Spleen (tissue), 11 donors: ENCODE data around the gene RBM20. TPM values are rescaled to one million over a fixed set of nuclear protein-coding genes. Genes with fewer than 3 reads are reported as not detected.

Experiments used
- DNase-seq: peaks from one replicate; pipeline ENCODE4 v3.0.0-alpha.2; 2020
- H3K27ac ChIP-seq, 8 donors: fragments of 200-600 bp; sonication (generic) in 7 of 8; 1 replicate in 4 of 8; 2 replicates in 4 of 8; pipeline versions ENCODE4 v1.5.0 to v1.8.0; 2016 to 2021; ENCODE audit warnings: inconsistent platforms in 4 of 8, mild to moderate bottlenecking in 4 of 8, moderate library complexity in 1 of 8
- H3K27me3 ChIP-seq, 7 donors: fragments of 200-600 bp; sonication (generic) in 6 of 7; replicated peaks in 1 of 7; 1 replicate in 4 of 7; 2 replicates in 3 of 7; pipeline versions ENCODE4 v1.5.0 to v1.8.0; 2016 to 2021; ENCODE audit warnings: inconsistent platforms in 3 of 7, mild to moderate bottlenecking in 1 of 7
- H3K36me3 ChIP-seq, 6 donors: fragments of 200-600 bp; sonication (generic) in 5 of 6; 1 replicate in 4 of 6; 2 replicates in 2 of 6; pipeline versions ENCODE4 v1.5.0 to v1.8.0; 2016 to 2021; ENCODE audit warnings: inconsistent platforms in 2 of 6
- H3K4me1 ChIP-seq, 6 donors: fragments of 200-600 bp; sonication (generic) in 5 of 6; 1 replicate in 3 of 6; 2 replicates in 3 of 6; pipeline versions ENCODE4 v1.5.0 to v1.8.0; 2016 to 2021; ENCODE audit warnings: inconsistent platforms in 3 of 6
- H3K4me3 ChIP-seq, 8 donors: fragments of 200-600 bp; sonication (generic) in 7 of 8; 1 replicate in 4 of 8; 2 replicates in 4 of 8; pipeline versions ENCODE4 v1.5.0 to v1.8.0; 2016 to 2021; ENCODE audit warnings: inconsistent platforms in 4 of 8, mild to moderate bottlenecking in 4 of 8, moderate library complexity in 2 of 8
- H3K9me3 ChIP-seq, 8 donors: fragments of 200-600 bp; sonication (generic) in 7 of 8; 1 replicate in 4 of 8; 2 replicates in 4 of 8; pipeline versions ENCODE4 v1.5.0 to v1.8.0; 2016 to 2021; ENCODE audit warnings: inconsistent platforms in 4 of 8
- CTCF ChIP-seq, 11 experiments: fragments of 200-600 bp in 7 of 11; fragments of 450-650 bp in 4 of 11; sonication (generic) in 4 of 11; IDR thresholded peaks in 8 of 11; conservative IDR thresholded peaks in 3 of 11; 1 replicate in 7 of 11; 2 replicates in 4 of 11; pipeline versions ENCODE4 v1.4.0 to v1.8.0; 2016 to 2021; ENCODE audit warnings: antibody characterized with exemption in 11 of 11, inconsistent platforms in 4 of 11, mild to moderate bottlenecking in 1 of 11
- POLR2A ChIP-seq, 3 donors: fragments of 450-650 bp; IDR thresholded peaks; one replicate each; pipeline ENCODE4 v1.5.1; 2017; ENCODE audit warnings: antibody characterized with exemption in 3 of 3, mild to moderate bottlenecking in 1 of 3
- POLR2AphosphoS5 ChIP-seq, 3 donors: sonication (generic); formaldehyde crosslinking; IDR thresholded peaks; one replicate each; pipeline ENCODE4 v1.5.1; 2017; ENCODE audit warnings: antibody characterized with exemption in 3 of 3
- WGBS, 5 donors: extraction: QIAGEN DNeasy Blood & Tissue Kit in 3 of 5; methylation state at CpG; one replicate each; pipeline versions ENCODE4 v1.1.5 to v1.1.7; 2013 to 2018; 5-methylcytosine and 5-hydroxymethylcytosine counted together
- intact Hi-C: fragments of 100-400 bp; cut with DNase I; formaldehyde crosslinking; loops from one replicate; pipeline ENCODE4 v1.15.0; 2023; ENCODE audit warnings: low total_unique reads
- polyA plus RNA-seq, 3 donors: library from polyadenylated mRNA; stranded (reverse); fragments of 200-250 nt; gene quantifications; one replicate each; pipeline ENCODE4 v1.2.1, GENCODE V29; 2013
- total RNA-seq, 7 donors: library from RNA; depleted of rRNA in 3 of 7; stranded (reverse); fragments of >200 nt in 3 of 7; fragmentation: NEBNext Ultra II Directional in 4 of 7; extraction: Animal tissue kit (Norgen Biotek cat#: 25700) in 4 of 7; gene quantifications; one replicate each; pipeline versions ENCODE4 v1.1.0 to v1.2.1, GENCODE V29; 2016 to 2021
- donor health status: healthy with polysubstance abuse.
- donor health status: DM: no; HTN: no; CAD: no; lungs with moderate emphysema.
- donor health status: DM: no; HTN: no; CAD: no.
- donor health status: Bipolar disorder and iron deficiency.
- donor health status: healthy.
- donor health status: DM: no; HTN: no; CAD: no.
- donor health status: DM: yes; HTN: yes; CAD: no.

RBM20 gene
- total and polyA plus RNA-seq, 10 donors: 0.04 to 0.72 (median 0.29) TPM; not detected in 1

GRCh38 chr10:110708776-110709443 lies 64.8 kb downstream of the RBM20 start:
- WGBS, 5 donors: 67 to 84% (median 79%) methylated on average over 8 of the region's 8 CpGs
- H3K9me3 ChIP-seq: peaks cover 0 to 4% (median 0%) of the 10 kb centered on the region in 8 donors
- no peaks in the 10 kb centered on the region for H3K36me3 ChIP-seq
- TF ChIP-seq POLR2AphosphoS5 (IDR thresholded peaks at IDR 0.05): peak in 1 of 3 donors; percentile 37
- no peak for TF ChIP-seq POLR2A (IDR thresholded peaks at IDR 0.05)
- no peak for TF ChIP-seq CTCF (IDR thresholded peaks at IDR 0.05 in 8 of 11, conservative IDR thresholded peaks at IDR 0.05 in 3 of 11)
- no peaks in the 10 kb centered on the region for H3K4me1 ChIP-seq
- intact Hi-C loops: no loop called here
- no peak for DNase-seq
- no peak overlapping the region for H3K27ac ChIP-seq
- no peaks in the 10 kb centered on the region for H3K27me3 ChIP-seq
- H3K4me3 ChIP-seq: no peak overlapping the region

GRCh38 chr10:110709444-110709828 lies 65.3 kb downstream of the RBM20 start:
- no peak overlapping the region for H3K27ac ChIP-seq
- DNase-seq: no peak
- no peaks in the 10 kb centered on the region for H3K4me1 ChIP-seq
- H3K4me3 ChIP-seq: no peak overlapping the region
- TF ChIP-seq POLR2A (IDR thresholded peaks at IDR 0.05) (no peak), POLR2AphosphoS5 (IDR thresholded peaks at IDR 0.05) (no peak), CTCF (IDR thresholded peaks at IDR 0.05 in 8 of 11, conservative IDR thresholded peaks at IDR 0.05 in 3 of 11) (no peak)
- H3K27me3 ChIP-seq: no peaks in the 10 kb centered on the region
- no peaks in the 10 kb centered on the region for H3K36me3 ChIP-seq
- no peaks in the 10 kb centered on the region for H3K9me3 ChIP-seq
- WGBS, 5 donors: 82 to 96% (median 89%) methylated on average over 3 of the region's 3 CpGs
- intact Hi-C loops: no loop called here

GRCh38 chr10:110709964-110710587 lies 65.9 kb downstream of the RBM20 start:
- DNase-seq: no peak
- Histone ChIP-seq H3K4me3 (no peak overlapping the region), H3K9me3 (no peaks in the 10 kb centered on the region), H3K36me3 (no peaks in the 10 kb centered on the region), H3K4me1 (no peaks in the 10 kb centered on the region), H3K27me3 (no peaks in the 10 kb centered on the region), H3K27ac (no peak overlapping the region)
- intact Hi-C loops: no loop called here
- 90 to 95% (median 94%) methylated on average over 10 of the region's 10 CpGs for WGBS, 5 donors
- no peak for TF ChIP-seq POLR2AphosphoS5 (IDR thresholded peaks at IDR 0.05)

- no peak for TF ChIP-seq POLR2AphosphoS5 (IDR thresholded peaks at IDR 0.05)
- no peak for TF ChIP-seq POLR2A (IDR thresholded peaks at IDR 0.05)
- no peak for TF ChIP-seq CTCF (IDR thresholded peaks at IDR 0.05 in 8 of 11, conservative IDR thresholded peaks at IDR 0.05 in 3 of 11)
- no peaks in the 10 kb centered on the region for H3K27me3 ChIP-seq
- no peak overlapping the region for H3K27ac ChIP-seq
- intact Hi-C loops: no loop called here
- H3K9me3 ChIP-seq: no peaks in the 10 kb centered on the region
- 87 to 93% (median 91%) methylated on average over 5 of the region's 5 CpGs for WGBS, 5 donors
- no peak for DNase-seq
- H3K4me1 ChIP-seq: no peaks in the 10 kb centered on the region
- no peak overlapping the region for H3K4me3 ChIP-seq
- H3K36me3 ChIP-seq: no peaks in the 10 kb centered on the region
These were observed 66.5 kb downstream of the RBM20 start for GRCh38 chr10:110710621-110711020.
